GM12878 (cell line): Measurements from ENCODE around the gene STRN4.

Experiments used
- BRCA1 ChIP-seq: IDR thresholded peaks from 2 replicates; pipeline ENCODE4 v1.6.1; 2011; ENCODE audit warnings: low read depth, low read length, improper control_type of control experiment
- CREB1 ChIP-seq: IDR thresholded peaks from 2 replicates; pipeline ENCODE4 v1.6.1; 2012; ENCODE audit warnings: low read depth, mild to moderate bottlenecking, inconsistent platforms
- EZH2 ChIP-seq: IDR thresholded peaks from 2 replicates; pipeline ENCODE4 v1.6.1; 2012; ENCODE audit warnings: low read depth, mild to moderate bottlenecking, control low read depth, inconsistent platforms, low read length, borderline replicate concordance; ENCODE audit not compliant: control insufficient read depth
- FOXM1 ChIP-seq: IDR thresholded peaks from 2 replicates; pipeline ENCODE4 v1.6.1; 2012; ENCODE audit warnings: low read depth, mild to moderate bottlenecking, inconsistent platforms, low read length, moderate library complexity
- GABPA ChIP-seq: IDR thresholded peaks from 2 replicates; pipeline ENCODE4 v1.6.1; 2014; ENCODE audit warnings: antibody characterized with exemption, low read depth, mild to moderate bottlenecking, inconsistent platforms
- POLR2A ChIP-seq: IDR thresholded peaks from 2 replicates; pipeline ENCODE4 v1.6.1; 2011; ENCODE audit warnings: low read depth, mild to moderate bottlenecking, low read length
- SPI1 ChIP-seq: IDR thresholded peaks from 2 replicates; pipeline ENCODE4 v1.6.1; 2011; ENCODE audit warnings: low read depth, mild to moderate bottlenecking, low read length, moderate library complexity, borderline replicate concordance; ENCODE audit not compliant: insufficient read depth
- TAF1 ChIP-seq: IDR thresholded peaks from 2 replicates; pipeline ENCODE4 v1.6.1; 2011; ENCODE audit warnings: mild to moderate bottlenecking, low read depth, low read length, borderline replicate concordance
- ZNF274 ChIP-seq: IDR thresholded peaks from one replicate; pipeline ENCODE4 v1.8.0; 2011; ENCODE audit not compliant: insufficient read length, insufficient read depth
- TF ChIP-seq, protein P1 (sequence below), 3 experiments: IDR thresholded peaks in 2 of 3; conservative IDR thresholded peaks in 1 of 3; 2 replicates each; pipeline ENCODE4 v1.5.1; 2011; ENCODE audit warnings: low read depth in 3 of 3, low read length in 3 of 3, mild to moderate bottlenecking in 3 of 3, control low read depth in 2 of 3, moderate library complexity in 2 of 3, inconsistent platforms in 1 of 3, mixed read lengths in 1 of 3; ENCODE audit not compliant: control insufficient read depth in 2 of 3, insufficient read depth in 1 of 3; ENCODE audit errors: extremely low read depth in 1 of 3
- TF ChIP-seq, protein P2 (sequence below): IDR thresholded peaks from 2 replicates; pipeline ENCODE4 v1.6.1; 2012; ENCODE audit warnings: low read depth, low read length, improper control_type of control experiment
- TF ChIP-seq, protein P3 (sequence below): fragments of 450-650 bp; IDR thresholded peaks from 2 replicates; pipeline ENCODE4 v1.6.1; 2018; ENCODE audit warnings: mild to moderate bottlenecking, low read depth, moderate library complexity; ENCODE audit not compliant: partially characterized antibody
- TF ChIP-seq, protein P4 (sequence below): IDR thresholded peaks from 2 replicates; pipeline ENCODE4 v1.6.1; 2012; ENCODE audit warnings: low read length, inconsistent platforms

DNA sequence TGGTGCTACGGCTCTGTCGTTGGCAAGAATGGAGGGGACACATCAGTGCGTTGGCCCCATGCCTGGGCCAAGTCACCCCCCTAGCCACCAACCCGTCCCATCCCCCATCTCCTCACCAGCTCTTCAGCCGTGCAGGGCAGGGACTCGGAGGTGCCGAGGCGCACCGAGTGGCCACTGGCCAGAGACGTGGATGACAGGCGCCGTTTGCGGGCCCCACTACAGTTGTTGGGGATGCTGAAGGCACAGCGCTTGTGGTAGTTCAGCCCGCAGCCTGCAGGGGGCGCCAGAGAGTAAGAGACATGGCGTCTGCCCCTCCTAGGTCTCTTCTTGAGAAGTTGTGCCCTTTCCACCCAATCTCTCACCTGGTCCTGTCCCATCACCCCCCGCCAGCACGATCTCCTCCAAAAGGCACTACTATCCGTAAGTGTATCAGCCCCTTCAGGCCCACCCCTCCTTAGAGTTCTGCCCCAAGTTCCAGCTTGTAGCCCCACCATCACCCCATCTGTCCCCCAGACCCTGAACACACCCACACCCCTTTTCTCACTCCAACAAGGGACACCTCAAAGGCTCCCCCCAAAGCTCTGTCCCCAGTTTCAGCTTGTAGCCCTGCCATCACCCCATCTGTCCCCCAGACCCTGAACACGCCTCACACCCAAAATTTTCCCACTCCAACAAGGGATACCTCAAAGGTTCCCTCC lies 41.7 kb downstream of the STRN4 start:
- TF ChIP-seq POLR2A (peak; percentile 51), GABPA (no peak), BRCA1 (no peak), SPI1 (no peak), FOXM1 (no peak), EZH2 (no peak), TAF1 (no peak), ZNF274 (no peak), CREB1 (no peak)
- TF ChIP-seq, protein P1, sequence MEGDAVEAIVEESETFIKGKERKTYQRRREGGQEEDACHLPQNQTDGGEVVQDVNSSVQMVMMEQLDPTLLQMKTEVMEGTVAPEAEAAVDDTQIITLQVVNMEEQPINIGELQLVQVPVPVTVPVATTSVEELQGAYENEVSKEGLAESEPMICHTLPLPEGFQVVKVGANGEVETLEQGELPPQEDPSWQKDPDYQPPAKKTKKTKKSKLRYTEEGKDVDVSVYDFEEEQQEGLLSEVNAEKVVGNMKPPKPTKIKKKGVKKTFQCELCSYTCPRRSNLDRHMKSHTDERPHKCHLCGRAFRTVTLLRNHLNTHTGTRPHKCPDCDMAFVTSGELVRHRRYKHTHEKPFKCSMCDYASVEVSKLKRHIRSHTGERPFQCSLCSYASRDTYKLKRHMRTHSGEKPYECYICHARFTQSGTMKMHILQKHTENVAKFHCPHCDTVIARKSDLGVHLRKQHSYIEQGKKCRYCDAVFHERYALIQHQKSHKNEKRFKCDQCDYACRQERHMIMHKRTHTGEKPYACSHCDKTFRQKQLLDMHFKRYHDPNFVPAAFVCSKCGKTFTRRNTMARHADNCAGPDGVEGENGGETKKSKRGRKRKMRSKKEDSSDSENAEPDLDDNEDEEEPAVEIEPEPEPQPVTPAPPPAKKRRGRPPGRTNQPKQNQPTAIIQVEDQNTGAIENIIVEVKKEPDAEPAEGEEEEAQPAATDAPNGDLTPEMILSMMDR (IDR thresholded peaks at IDR 0.05 in 2 of 3, conservative IDR thresholded peaks at IDR 0.05 in 1 of 3; ENCODE audit: control insufficient read depth in 2 of 3, extremely low read depth in 1 of 3, insufficient read depth in 1 of 3, low read depth in 3 of 3, low read length in 3 of 3) = peak; percentile 90 to 97 (median 90)
- TF ChIP-seq, protein P2, sequence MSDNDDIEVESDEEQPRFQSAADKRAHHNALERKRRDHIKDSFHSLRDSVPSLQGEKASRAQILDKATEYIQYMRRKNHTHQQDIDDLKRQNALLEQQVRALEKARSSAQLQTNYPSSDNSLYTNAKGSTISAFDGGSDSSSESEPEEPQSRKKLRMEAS = no peak
- TF ChIP-seq, protein P3, sequence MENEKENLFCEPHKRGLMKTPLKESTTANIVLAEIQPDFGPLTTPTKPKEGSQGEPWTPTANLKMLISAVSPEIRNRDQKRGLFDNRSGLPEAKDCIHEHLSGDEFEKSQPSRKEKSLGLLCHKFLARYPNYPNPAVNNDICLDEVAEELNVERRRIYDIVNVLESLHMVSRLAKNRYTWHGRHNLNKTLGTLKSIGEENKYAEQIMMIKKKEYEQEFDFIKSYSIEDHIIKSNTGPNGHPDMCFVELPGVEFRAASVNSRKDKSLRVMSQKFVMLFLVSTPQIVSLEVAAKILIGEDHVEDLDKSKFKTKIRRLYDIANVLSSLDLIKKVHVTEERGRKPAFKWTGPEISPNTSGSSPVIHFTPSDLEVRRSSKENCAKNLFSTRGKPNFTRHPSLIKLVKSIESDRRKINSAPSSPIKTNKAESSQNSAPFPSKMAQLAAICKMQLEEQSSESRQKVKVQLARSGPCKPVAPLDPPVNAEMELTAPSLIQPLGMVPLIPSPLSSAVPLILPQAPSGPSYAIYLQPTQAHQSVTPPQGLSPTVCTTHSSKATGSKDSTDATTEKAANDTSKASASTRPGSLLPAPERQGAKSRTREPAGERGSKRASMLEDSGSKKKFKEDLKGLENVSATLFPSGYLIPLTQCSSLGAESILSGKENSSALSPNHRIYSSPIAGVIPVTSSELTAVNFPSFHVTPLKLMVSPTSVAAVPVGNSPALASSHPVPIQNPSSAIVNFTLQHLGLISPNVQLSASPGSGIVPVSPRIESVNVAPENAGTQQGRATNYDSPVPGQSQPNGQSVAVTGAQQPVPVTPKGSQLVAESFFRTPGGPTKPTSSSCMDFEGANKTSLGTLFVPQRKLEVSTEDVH = no peak
- TF ChIP-seq, protein P4, sequence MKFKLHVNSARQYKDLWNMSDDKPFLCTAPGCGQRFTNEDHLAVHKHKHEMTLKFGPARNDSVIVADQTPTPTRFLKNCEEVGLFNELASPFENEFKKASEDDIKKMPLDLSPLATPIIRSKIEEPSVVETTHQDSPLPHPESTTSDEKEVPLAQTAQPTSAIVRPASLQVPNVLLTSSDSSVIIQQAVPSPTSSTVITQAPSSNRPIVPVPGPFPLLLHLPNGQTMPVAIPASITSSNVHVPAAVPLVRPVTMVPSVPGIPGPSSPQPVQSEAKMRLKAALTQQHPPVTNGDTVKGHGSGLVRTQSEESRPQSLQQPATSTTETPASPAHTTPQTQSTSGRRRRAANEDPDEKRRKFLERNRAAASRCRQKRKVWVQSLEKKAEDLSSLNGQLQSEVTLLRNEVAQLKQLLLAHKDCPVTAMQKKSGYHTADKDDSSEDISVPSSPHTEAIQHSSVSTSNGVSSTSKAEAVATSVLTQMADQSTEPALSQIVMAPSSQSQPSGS = no peak
